Caco-2 (cell line): ENCODE results near the gene S100A2. TPM values are rescaled to one million over a fixed set of nuclear protein-coding genes. Genes with fewer than 3 reads are reported as not detected.

Experiments used
- BruUV-seq: library from RNA; stranded (reverse); fragments of 400-500 nt; replicated peaks from 2 replicates; lab custom pipeline; 2021; lab: Mats Ljungman, UMichigan
- CTCF ChIA-PET: fragments of 300-600 bp; sonication (Branson Sonifier 250); formaldehyde crosslinking; loops from one replicate; lab custom pipeline; 2022; ENCODE audit warnings: antibody characterized with exemption; lab: Charles Lee
- POLR2A ChIA-PET: fragments of 300-600 bp; sonication (Branson Sonifier 250); formaldehyde crosslinking; loops from one replicate; lab custom pipeline; 2022; ENCODE audit warnings: antibody characterized with exemption; lab: Charles Lee
- DNase-seq, 2 experiments: peaks; one replicate each; pipeline versions ENCODE4 v3.0.0 to v3.0.0-alpha.2; 2020 to 2022
- H3K27me3 ChIP-seq: replicated peaks from 2 replicates; pipeline ENCODE4 v1.6.0; 2011; ENCODE audit warnings: low read length; ENCODE audit not compliant: control insufficient read depth, insufficient read depth
- H3K36me3 ChIP-seq: 2 replicates; pipeline ENCODE4 v1.5.1; 2011; ENCODE audit warnings: low read length; ENCODE audit not compliant: control insufficient read depth, insufficient read depth
- H3K4me1 ChIP-seq: fragments of 250-450 bp; sonication (Bioruptor Pico); 2 replicates; pipeline ENCODE4 v1.5.1; 2020; ENCODE audit warnings: mild to moderate bottlenecking
- H3K4me3 ChIP-seq: 2 replicates; pipeline ENCODE4 v1.5.1; 2011; ENCODE audit warnings: low read depth, mild to moderate bottlenecking, control low read depth, low read length
- H3K9me3 ChIP-seq: fragments of 250-450 bp; sonication (Bioruptor Pico); 2 replicates; pipeline ENCODE4 v1.5.1; 2020; ENCODE audit warnings: mild to moderate bottlenecking, moderate library complexity
- H3K27ac Mint-ChIP-seq: one replicate; pipeline ENCODE4 v1.8.0; 2022; ENCODE audit warnings: mixed read lengths; ENCODE audit not compliant: unreplicated experiment
- H3K27me3 Mint-ChIP-seq: one replicate; pipeline ENCODE4 v1.8.0; 2022; ENCODE audit warnings: mixed read lengths; ENCODE audit not compliant: insufficient read depth, unreplicated experiment
- H3K36me3 Mint-ChIP-seq: one replicate; pipeline ENCODE4 v1.8.0; 2022; ENCODE audit warnings: mild to moderate bottlenecking, mixed read lengths; ENCODE audit not compliant: insufficient read depth, unreplicated experiment
- H3K4me1 Mint-ChIP-seq: one replicate; pipeline ENCODE4 v1.8.0; 2022; ENCODE audit warnings: low read depth, mixed read lengths; ENCODE audit not compliant: unreplicated experiment
- H3K4me3 Mint-ChIP-seq: one replicate; pipeline ENCODE4 v1.8.0; 2022; ENCODE audit warnings: mild to moderate bottlenecking, moderate library complexity, mixed read lengths; ENCODE audit not compliant: unreplicated experiment
- H3K9me3 Mint-ChIP-seq: one replicate; pipeline ENCODE4 v1.8.0; 2022; ENCODE audit warnings: mixed read lengths; ENCODE audit not compliant: unreplicated experiment
- CTCF ChIP-seq, 2 experiments: fragments of 200-600 bp in 1 of 2; IDR thresholded peaks; 1 replicate in 1 of 2; 2 replicates in 1 of 2; pipeline versions ENCODE4 v1.5.1 to v1.8.0; 2011 to 2022; ENCODE audit warnings: antibody characterized with exemption in 1 of 2, control low read depth in 1 of 2, inconsistent platforms in 1 of 2, low read depth in 1 of 2, low read length in 1 of 2, mild to moderate bottlenecking in 1 of 2, moderate library complexity in 1 of 2; ENCODE audit not compliant: insufficient read depth in 1 of 2, severe bottlenecking in 1 of 2, unreplicated experiment in 1 of 2
- intact Hi-C: fragments of 100-400 bp; cut with micrococcal nuclease; formaldehyde crosslinking; loops from one replicate; pipeline ENCODE4 v1.10.0; 2022; ENCODE audit not compliant: unreplicated experiment
- total RNA-seq: library from RNA; stranded (reverse); gene quantifications from 2 replicates; pipeline ENCODE4 v1.2.3, GENCODE V29; 2022

The S100A2 gene
- total RNA-seq, 1 experiment from 2014 or later: 2.4 TPM

DNA sequence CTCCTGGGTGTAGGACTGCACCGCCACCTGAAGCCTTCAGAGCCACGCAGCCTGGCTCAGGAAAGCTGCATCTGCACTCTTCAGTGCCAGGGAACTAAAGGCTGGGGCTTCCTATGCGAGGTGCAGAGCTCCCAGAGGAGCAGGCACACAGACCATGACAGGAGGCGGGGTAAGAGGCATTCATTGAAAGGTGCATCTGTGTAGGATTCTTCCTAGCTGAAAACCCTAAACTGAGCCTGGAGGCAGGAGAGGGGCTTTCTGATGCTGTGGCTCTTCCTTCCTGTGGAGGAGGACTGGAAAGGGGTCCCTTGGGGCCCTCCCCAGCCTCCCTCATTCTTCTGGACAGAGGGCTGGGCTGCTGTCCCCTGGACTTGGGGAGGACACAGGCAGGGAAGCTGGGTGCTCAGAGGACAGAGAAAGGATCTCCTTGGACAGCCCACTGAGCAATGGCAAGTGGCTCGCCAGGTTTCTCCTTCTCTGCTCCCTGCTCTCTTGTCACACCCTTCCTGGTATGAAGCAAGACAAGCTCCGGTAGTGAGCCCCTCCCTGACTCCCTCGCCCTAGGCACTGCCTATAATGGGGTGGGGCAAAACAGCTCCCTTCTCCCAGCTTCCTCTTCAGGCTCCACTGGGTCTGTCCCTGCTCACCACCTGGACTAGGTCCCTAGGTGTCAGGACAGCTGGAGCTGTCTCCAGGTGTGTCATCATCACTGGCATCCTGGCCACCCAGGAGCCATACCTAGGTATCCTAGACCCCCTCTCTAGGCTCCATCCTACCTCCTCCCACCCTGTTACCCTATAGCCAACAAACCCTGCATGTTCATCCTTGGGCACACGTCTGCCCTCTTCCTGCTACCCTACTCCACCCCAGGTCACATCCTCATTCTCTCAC is 49.9 kb downstream of the S100A2 start:
- TF ChIP-seq CTCF (IDR thresholded peaks at IDR 0.05; ENCODE audit: insufficient read depth in 1 of 2, low read depth in 1 of 2, low read length in 1 of 2, severe bottlenecking in 1 of 2, unreplicated experiment in 1 of 2): no peak
- Mint-ChIP-seq H3K9me3 (no peaks in the 10 kb centered on the region), H3K27me3 (no peaks in the 10 kb centered on the region), H3K4me1 (peaks cover 67% of the 10 kb centered on the region), H3K4me3 (peak overlapping the region; percentile 34), H3K27ac (peak overlapping the region; percentile 80), H3K36me3 (peaks cover 20% of the 10 kb centered on the region)
- CTCF ChIA-PET: interaction anchor here (0.8 to 2.1 kb wide), 12 partner anchors 10 to 156 kb away, joined by 3 to 13 read pairs (median 4); partner anchors contain the start of genes CHTOP, S100A13, S100A14 and S100A16
- no peaks in the 10 kb centered on the region for H3K9me3 ChIP-seq
- peak; percentile 83 to 93 for DNase-seq
- no peak overlapping the region for H3K4me3 ChIP-seq
- intact Hi-C loops: loop anchor here (1.0 to 10.0 kb wide), 3 partner anchors 17 to 259 kb away; partner anchors contain the start of gene SLC27A3
- BruUV-seq: no TSS peak
- peaks cover 74% of the 10 kb centered on the region for H3K4me1 ChIP-seq
- H3K27me3 ChIP-seq: no peaks in the 10 kb centered on the region
- H3K36me3 ChIP-seq: no peaks in the 10 kb centered on the region
- POLR2A ChIA-PET: interaction anchor here (0.9 to 1.4 kb wide), 6 partner anchors 20 to 268 kb away, joined by 3 to 12 read pairs (median 4); partner anchors contain the start of genes CHTOP, S100A13, S100A16 and S100A6

GRCh38 chr1:153513666-153514065 is 52.0 kb downstream of the S100A2 start:
- Mint-ChIP-seq H3K9me3 (no peaks in the 10 kb centered on the region), H3K27ac (no peak overlapping the region), H3K36me3 (peaks cover 9% of the 10 kb centered on the region), H3K4me1 (peaks cover 52% of the 10 kb centered on the region), H3K4me3 (no peak overlapping the region), H3K27me3 (no peaks in the 10 kb centered on the region)
- Histone ChIP-seq H3K36me3 (no peaks in the 10 kb centered on the region), H3K4me1 (peaks cover 58% of the 10 kb centered on the region), H3K9me3 (no peaks in the 10 kb centered on the region), H3K27me3 (no peaks in the 10 kb centered on the region), H3K4me3 (no peak overlapping the region)
- BruUV-seq: no TSS peak
- intact Hi-C loops: loop anchor here (10.0 kb wide), 1 partner anchor 261 kb away; the partner anchor contains the start of gene SLC27A3
- ChIA-PET CTCF (interaction anchor here (0.7 kb wide), 1 partner anchor 113 kb away, joined by 3 read pairs; the partner anchor contains the start of gene S100A13), POLR2A (interaction anchor here (0.6 kb wide), 1 partner anchor 98 kb away, joined by 4 read pairs; no protein-coding TSS in a partner anchor)
- TF ChIP-seq CTCF (IDR thresholded peaks at IDR 0.05; ENCODE audit: insufficient read depth in 1 of 2, low read depth in 1 of 2, low read length in 1 of 2, severe bottlenecking in 1 of 2, unreplicated experiment in 1 of 2): no peak
- no peak for DNase-seq

GRCh38 chr1:153513023-153513422 is 52.6 kb downstream of the S100A2 start:
- H3K36me3 ChIP-seq: no peaks in the 10 kb centered on the region

More at GRCh38 chr1:153513023-153513422, 52.6 kb downstream of the S100A2 start:
- Histone ChIP-seq H3K4me1 (peaks cover 52% of the 10 kb centered on the region), H3K9me3 (no peaks in the 10 kb centered on the region), H3K4me3 (no peak overlapping the region), H3K27me3 (no peaks in the 10 kb centered on the region)
- Mint-ChIP-seq H3K27me3 (no peaks in the 10 kb centered on the region), H3K27ac (no peak overlapping the region), H3K36me3 (peaks cover 3% of the 10 kb centered on the region), H3K4me1 (peaks cover 46% of the 10 kb centered on the region), H3K4me3 (no peak overlapping the region), H3K9me3 (no peaks in the 10 kb centered on the region)
- DNase-seq: no peak
- no TSS peak for BruUV-seq
- ChIA-PET CTCF (no interaction called here), POLR2A (no interaction called here)
- no peak for TF ChIP-seq CTCF (IDR thresholded peaks at IDR 0.05; ENCODE audit: insufficient read depth in 1 of 2, low read depth in 1 of 2, low read length in 1 of 2, severe bottlenecking in 1 of 2, unreplicated experiment in 1 of 2)
- intact Hi-C loops: loop anchor here (10.0 kb wide), 1 partner anchor 262 kb away; the partner anchor contains the start of gene SLC27A3
